Testis (tissue), 3 donors: Measurements from ENCODE around the gene VEGFB. TPM values are rescaled to one million over a fixed set of nuclear protein-coding genes. Genes with fewer than 3 reads are reported as not detected.

ENCODE experiments used
- DNase-seq: peaks from one replicate; pipeline ENCODE4 v3.0.0-alpha.2; 2019
- H3K27ac ChIP-seq, 2 donors: fragments of 200-600 bp; sonication (generic); one replicate each; pipeline ENCODE4 v1.5.1; 2019
- H3K27me3 ChIP-seq: fragments of 200-600 bp; sonication (generic); one replicate; pipeline ENCODE4 v1.5.1; 2019
- H3K36me3 ChIP-seq: fragments of 200-600 bp; sonication (generic); one replicate; pipeline ENCODE4 v1.5.1; 2017; ENCODE audit warnings: low read depth; ENCODE audit errors: missing control alignments
- H3K4me1 ChIP-seq: fragments of 200-600 bp; sonication (generic); one replicate; pipeline ENCODE4 v1.5.1; 2019
- H3K4me3 ChIP-seq, 2 donors: fragments of 200-600 bp; sonication (generic); one replicate each; pipeline ENCODE4 v1.5.1; 2017 to 2019
- H3K9me3 ChIP-seq: fragments of 200-600 bp; sonication (generic); one replicate; pipeline ENCODE4 v1.5.1; 2017
- POLR2A ChIP-seq: fragments of 450-650 bp; IDR thresholded peaks from one replicate; pipeline ENCODE4 v1.6.1; 2017; ENCODE audit warnings: antibody characterized with exemption, mild to moderate bottlenecking, moderate library complexity
- WGBS, 2 donors: methylation state at CpG; one replicate each; pipeline ENCODE4 v1.1.5; 2018; 5-methylcytosine and 5-hydroxymethylcytosine counted together
- intact Hi-C: fragments of 100-400 bp; cut with DNase I; formaldehyde crosslinking; loops from one replicate; pipeline ENCODE4 v1.15.1; 2023; ENCODE audit warnings: low total_unique reads
- polyA plus RNA-seq: library from polyadenylated mRNA; stranded (reverse); fragments of 350-450 nt; fragmentation: Illumina TruSeq; extraction: RNeasy Lipid Tissue Mini Kit (QIAGEN cat#74804); gene quantifications from one replicate; pipeline ENCODE4 v1.2.3, GENCODE V29; 2014; ENCODE audit warnings: low read depth, low replicate concordance; ENCODE audit not compliant: insufficient read depth
- total RNA-seq, 2 donors: library from RNA; depleted of rRNA; stranded (reverse); fragments of >200 nt; gene quantifications; one replicate each; pipeline ENCODE4 v1.2.3, GENCODE V29; 2016
- TF ChIP-seq, protein P1 (sequence below), 3 experiments: fragments of 450-650 bp in 2 of 3; fragments of 200-600 bp in 1 of 3; sonication (generic) in 1 of 3; IDR thresholded peaks; one replicate each; pipeline ENCODE4 v1.5.1; 2016 to 2019; ENCODE audit warnings: antibody characterized with exemption in 3 of 3, mild to moderate bottlenecking in 2 of 3, moderate library complexity in 1 of 3

The VEGFB gene
- total and polyA plus RNA-seq, 3 donors from 2014 or later: 19.1 to 57.3 (median 47.8) TPM

DNA sequence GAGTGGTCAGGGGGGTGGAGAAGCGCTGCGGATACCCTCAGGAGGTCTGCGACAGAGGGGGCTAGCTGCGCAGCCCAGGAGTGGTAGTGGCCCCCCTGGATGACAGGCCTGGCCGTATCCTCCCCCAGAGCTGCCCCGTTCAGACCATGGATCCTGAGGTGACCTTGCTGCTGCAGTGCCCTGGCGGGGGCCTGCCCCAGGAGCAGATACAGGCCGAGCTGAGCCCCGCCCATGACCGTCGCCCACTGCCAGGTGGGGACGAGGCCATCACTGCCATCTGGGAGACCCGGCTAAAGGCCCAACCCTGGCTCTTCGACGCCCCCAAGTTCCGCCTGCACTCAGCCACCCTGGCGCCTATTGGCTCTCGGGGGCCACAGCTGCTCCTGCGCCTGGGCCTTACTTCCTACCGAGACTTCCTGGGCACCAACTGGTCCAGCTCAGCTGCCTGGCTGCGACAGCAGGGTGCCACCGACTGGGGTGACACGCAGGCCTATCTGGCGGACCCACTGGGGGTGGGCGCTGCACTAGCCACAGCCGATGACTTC, 7.8 kb upstream of the VEGFB start:
- Histone ChIP-seq H3K4me1 (peaks cover 42% of the 10 kb centered on the region), H3K4me3 (peak overlapping the region; percentile 74 to 75), H3K27me3 (no peaks in the 10 kb centered on the region), H3K9me3 (no peaks in the 10 kb centered on the region), H3K27ac (peak overlapping the region; percentile 72 to 84), H3K36me3 (no peaks in the 10 kb centered on the region)
- WGBS, 2 donors: 7% methylated on average over 26 of the region's 26 CpGs; no CpG with 5 or more reads in 1 of the 2 donors
- TF ChIP-seq POLR2A: no peak
- TF ChIP-seq, protein P1, sequence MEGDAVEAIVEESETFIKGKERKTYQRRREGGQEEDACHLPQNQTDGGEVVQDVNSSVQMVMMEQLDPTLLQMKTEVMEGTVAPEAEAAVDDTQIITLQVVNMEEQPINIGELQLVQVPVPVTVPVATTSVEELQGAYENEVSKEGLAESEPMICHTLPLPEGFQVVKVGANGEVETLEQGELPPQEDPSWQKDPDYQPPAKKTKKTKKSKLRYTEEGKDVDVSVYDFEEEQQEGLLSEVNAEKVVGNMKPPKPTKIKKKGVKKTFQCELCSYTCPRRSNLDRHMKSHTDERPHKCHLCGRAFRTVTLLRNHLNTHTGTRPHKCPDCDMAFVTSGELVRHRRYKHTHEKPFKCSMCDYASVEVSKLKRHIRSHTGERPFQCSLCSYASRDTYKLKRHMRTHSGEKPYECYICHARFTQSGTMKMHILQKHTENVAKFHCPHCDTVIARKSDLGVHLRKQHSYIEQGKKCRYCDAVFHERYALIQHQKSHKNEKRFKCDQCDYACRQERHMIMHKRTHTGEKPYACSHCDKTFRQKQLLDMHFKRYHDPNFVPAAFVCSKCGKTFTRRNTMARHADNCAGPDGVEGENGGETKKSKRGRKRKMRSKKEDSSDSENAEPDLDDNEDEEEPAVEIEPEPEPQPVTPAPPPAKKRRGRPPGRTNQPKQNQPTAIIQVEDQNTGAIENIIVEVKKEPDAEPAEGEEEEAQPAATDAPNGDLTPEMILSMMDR (IDR thresholded peaks at IDR 0.05): no peak
- DNase-seq: peak; percentile 48
- intact Hi-C loops: no loop called here

DNA sequence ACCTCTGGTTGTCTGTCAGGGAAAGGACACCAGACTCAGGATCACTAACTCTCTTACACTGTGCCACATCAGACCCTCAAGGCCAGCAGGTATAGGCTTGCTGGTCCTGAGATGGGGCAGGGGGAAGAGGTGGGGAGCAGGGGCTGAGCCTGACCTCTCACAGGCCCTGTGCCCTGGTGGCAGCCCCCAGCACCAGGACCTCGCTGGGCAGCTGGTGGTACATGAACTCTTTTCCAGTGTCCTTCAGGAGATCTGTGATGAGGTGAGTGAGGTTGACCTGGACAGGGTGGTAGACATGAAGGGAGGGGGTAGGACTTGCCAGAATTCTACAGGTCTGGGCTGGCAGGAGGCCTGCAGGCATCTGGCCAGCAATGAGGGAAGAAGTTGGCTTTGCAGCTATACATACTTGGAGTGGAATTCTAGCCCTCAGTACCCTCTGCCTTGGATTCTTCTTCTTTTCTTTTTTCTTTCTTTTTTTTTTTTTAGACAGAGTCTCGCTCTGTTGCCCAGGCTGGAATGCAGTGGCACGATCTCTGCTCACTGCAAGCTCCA, 6.9 kb upstream of the VEGFB start:
- H3K27me3 ChIP-seq: no peaks in the 10 kb centered on the region
- 73 to 84% methylated on average over 2 to 3 of the region's 3 CpGs for WGBS, 2 donors
- H3K27ac ChIP-seq: no peak overlapping the region
- TF ChIP-seq, protein P1 (IDR thresholded peaks at IDR 0.05): no peak
- TF ChIP-seq POLR2A: no peak
- DNase-seq: no peak
- H3K4me1 ChIP-seq: peaks cover 39% of the 10 kb centered on the region
- H3K9me3 ChIP-seq: no peaks in the 10 kb centered on the region
- intact Hi-C loops: no loop called here
- no peaks in the 10 kb centered on the region for H3K36me3 ChIP-seq
- H3K4me3 ChIP-seq: no peak overlapping the region

DNA sequence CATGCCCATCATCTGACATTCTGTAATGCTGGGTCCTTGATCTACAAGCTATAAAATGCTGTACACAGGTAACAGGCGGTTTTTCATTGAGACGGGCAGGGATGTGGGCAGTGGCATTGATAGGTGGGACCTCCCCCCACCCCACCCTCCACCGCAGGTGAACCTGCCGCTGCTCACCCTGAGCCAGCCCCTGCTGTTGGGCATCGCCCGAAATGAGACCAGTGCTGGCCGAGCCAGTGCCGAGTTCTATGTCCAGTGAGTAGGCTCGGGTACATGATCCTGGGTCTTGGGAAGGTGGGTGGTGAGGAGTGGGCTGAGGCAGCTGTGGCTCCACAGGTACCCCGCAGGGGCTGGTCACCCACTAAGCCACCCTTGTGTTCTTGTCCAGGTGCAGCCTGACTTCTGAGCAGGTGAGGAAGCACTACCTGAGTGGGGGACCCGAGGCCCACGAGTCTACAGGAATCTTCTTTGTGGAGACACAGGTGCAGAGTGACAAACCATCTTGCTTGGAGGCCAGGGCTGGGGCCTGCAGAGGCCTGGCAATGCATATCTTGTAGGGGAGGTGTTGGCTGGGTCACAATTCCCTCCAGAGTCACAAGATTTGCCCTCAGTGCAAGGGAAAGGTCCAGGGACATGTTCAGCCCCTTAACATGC, 5.2 kb upstream of the VEGFB start:
- Histone ChIP-seq H3K27me3 (no peaks in the 10 kb centered on the region), H3K4me1 (peaks cover 42% of the 10 kb centered on the region), H3K27ac (peak overlapping the region in 1 of 2 donors; percentile 85), H3K4me3 (peak overlapping the region in 1 of 2 donors; percentile 73), H3K9me3 (no peaks in the 10 kb centered on the region), H3K36me3 (no peaks in the 10 kb centered on the region)
- intact Hi-C loops: no loop called here
- WGBS, 2 donors: 87 to 88% methylated on average over 4 to 12 of the region's 12 CpGs
- TF ChIP-seq, protein P1 (IDR thresholded peaks at IDR 0.05): no peak
- no peak for TF ChIP-seq POLR2A
- DNase-seq: no peak

DNA sequence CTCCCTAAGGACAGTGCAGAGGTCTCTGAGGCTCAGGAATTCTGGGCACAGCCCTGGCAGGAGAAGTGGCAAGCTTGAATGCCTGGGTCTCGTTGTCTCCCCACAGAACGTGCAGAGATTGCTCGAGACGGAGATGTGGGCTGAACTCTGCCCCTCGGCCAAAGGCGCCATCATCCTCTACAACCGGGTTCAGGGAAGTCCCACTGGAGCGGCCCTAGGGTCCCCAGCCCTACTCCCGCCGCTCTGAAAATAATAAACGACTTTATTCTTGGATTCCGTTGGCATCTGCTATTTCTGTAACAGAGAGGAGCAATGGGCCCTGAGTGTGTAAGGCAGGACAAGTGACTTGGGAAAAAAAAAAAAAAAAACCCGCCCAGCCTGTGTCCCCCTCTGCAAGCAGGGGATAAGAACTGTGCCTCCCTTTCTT, 4.6 kb upstream of the VEGFB start:
- no peak for DNase-seq
- peak overlapping the region; percentile 73 to 74 for H3K4me3 ChIP-seq
- H3K4me1 ChIP-seq: peaks cover 41% of the 10 kb centered on the region
- WGBS, 2 donors: 8 to 31% methylated on average over 12 to 13 of the region's 13 CpGs
- H3K9me3 ChIP-seq: no peaks in the 10 kb centered on the region
- no peak for TF ChIP-seq POLR2A
- TF ChIP-seq, protein P1 (IDR thresholded peaks at IDR 0.05): no peak
- no peaks in the 10 kb centered on the region for H3K36me3 ChIP-seq
- no peaks in the 10 kb centered on the region for H3K27me3 ChIP-seq
- peak overlapping the region; percentile 85 to 98 for H3K27ac ChIP-seq
- intact Hi-C loops: no loop called here
